ENCODE measurements around the gene SYNPO. TPM values are rescaled to one million over a fixed set of nuclear protein-coding genes. Genes with fewer than 3 reads are reported as not detected.

Gene SYNPO
- polyA plus RNA-seq, 6 donors from 2014 or later: 0.75 to 1.9 (median 1.4) TPM

DNA sequence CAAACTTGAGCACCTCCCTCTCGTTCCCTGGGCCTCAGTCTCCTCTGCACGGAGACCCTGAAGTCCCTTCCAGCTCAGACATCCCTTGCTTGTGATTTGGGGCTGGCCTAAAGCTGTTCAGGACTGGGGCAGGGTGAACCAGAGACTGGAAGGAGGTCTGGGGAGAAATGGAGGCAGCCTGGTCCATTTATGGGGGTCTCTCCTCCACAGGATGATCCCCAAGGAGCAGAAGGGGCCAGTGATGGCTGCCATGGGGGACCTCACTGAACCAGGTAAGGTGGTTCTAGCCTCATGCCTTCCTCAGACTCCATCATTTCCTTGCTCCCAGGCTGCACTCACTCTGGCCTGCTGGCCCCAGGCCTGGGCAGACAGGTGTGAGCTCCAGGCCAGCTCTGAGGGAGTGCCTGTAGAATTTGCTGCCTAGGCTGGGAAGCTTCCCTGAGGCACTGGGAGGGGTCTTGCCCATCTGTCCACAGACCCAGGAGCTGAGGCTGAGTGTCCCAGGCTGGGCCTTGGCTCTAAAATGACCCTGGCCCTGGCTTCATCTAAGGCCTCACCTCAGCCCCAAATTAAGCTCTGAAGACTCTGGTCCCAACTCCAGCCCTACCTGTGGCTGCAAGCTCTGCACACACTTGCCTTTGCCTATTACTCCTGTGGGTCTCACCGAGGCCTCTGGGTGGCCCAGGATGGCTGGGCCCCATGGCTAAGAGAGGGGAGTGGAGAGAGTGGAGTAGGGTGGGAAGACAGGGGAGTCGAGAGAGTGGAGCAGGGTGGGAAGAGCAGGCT, 22.5 kb downstream of the SYNPO start:
- no peak overlapping the region for H3K4me3 Mint-ChIP-seq
- DNase-seq (no peak), ATAC-seq (ENCODE audit: low read depth in 2 of 2) (no peak)
- peaks cover 0 to under 1% (median 0%) of the 10 kb centered on the region in 3 donors for H3K4me1 Mint-ChIP-seq
- peaks cover 9 to 20% (median 13%) of the 10 kb centered on the region in 3 donors for H3K27me3 Mint-ChIP-seq
- no peaks in the 10 kb centered on the region for H3K36me3 Mint-ChIP-seq
- H3K9me3 Mint-ChIP-seq: peaks cover 0 to 2% (median 0%) of the 10 kb centered on the region in 7 donors
- H3K27ac Mint-ChIP-seq: peak overlapping the region in 3 of 6 donors; percentile 37 to 54 (median 42)

DNA sequence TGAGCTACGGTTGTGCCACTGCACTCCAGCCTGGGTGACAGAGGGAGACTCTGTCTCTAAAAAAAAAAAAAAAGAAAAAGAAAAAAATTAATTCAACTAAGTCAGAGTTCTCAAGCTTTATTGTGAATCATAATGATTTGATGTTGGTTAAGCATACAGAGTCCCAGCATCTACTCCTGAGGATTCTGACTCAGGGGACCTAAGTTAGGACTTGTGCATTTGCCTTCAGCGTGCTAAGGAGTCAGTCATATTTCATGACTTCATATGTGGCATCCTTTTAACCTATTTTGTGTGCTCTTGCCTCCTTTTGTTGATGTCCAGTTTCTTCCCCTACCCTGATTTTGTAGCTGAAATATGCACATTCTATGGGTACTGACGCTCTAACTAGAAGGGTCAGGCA, 23.5 kb downstream of the SYNPO start:
- no peak for ATAC-seq (ENCODE audit: low read depth in 2 of 2)
- peaks cover 9 to 20% (median 13%) of the 10 kb centered on the region in 3 donors for H3K27me3 Mint-ChIP-seq
- peaks cover 0 to 2% (median 0%) of the 10 kb centered on the region in 7 donors for H3K9me3 Mint-ChIP-seq
- H3K4me1 Mint-ChIP-seq: no peaks in the 10 kb centered on the region
- H3K36me3 Mint-ChIP-seq: no peaks in the 10 kb centered on the region
- no peak for DNase-seq
- no peak overlapping the region for H3K27ac Mint-ChIP-seq
- H3K4me3 Mint-ChIP-seq: no peak overlapping the region

DNA sequence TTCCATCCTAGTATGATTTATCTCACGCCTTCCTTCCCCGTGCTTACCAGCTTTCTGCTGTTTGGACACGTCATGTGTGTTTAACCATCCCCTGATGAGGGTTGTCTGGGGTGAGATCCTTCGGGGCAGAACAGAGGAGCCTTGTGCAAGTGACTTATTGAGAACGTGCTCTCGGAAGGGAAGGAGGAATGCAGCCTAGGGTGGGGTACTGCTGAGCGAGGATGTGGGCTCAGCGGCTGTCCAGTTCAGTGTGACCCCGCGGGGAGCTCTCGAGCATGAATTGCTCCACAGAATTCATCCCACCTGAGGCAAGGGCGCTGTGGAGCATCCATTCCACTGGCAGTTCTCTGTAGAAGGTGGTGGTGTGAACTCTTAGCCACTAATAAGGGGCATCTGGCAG, 24.6 kb downstream of the SYNPO start:
- no peak for DNase-seq
- peaks cover 0 to 2% (median 0%) of the 10 kb centered on the region in 7 donors for H3K9me3 Mint-ChIP-seq
- no peaks in the 10 kb centered on the region for H3K4me1 Mint-ChIP-seq
- ATAC-seq (ENCODE audit: low read depth in 2 of 2): no peak
- H3K27ac Mint-ChIP-seq: no peak overlapping the region
- H3K36me3 Mint-ChIP-seq: no peaks in the 10 kb centered on the region
- H3K4me3 Mint-ChIP-seq: no peak overlapping the region
- H3K27me3 Mint-ChIP-seq: peaks cover 13 to 22% (median 20%) of the 10 kb centered on the region in 3 donors

DNA sequence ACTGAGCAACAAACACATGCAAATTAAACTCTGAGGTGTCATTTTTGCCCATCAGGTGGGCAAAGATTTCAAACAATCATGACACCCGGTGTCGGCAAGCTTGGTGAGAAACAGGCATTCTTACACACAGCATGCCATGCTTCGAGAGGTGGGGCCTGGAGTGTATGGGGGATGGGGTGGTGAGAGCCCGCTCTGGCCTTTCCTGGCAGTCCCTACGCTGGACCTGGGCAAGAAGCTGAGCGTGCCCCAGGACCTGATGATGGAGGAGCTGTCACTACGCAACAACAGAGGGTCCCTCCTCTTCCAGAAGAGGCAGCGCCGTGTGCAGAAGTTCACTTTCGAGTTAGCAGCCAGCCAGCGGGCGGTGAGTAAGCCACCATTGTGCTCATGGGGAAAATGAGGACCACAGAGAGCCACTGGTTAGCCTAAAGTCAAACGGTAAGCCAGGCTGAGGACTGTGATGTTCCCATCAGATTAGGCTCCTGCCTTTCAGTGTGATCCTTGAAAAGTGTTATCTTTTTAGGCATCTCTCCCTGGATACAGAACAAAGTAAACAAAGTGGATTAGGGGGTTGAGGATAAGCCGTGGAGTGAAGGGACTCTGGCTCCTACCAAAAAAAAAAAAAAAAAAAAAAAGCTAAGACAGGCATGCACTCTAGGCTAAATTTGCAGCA, 30.0 kb downstream of the SYNPO start:
- Mint-ChIP-seq H3K9me3 (no peaks in the 10 kb centered on the region), H3K4me1 (peaks cover 0 to 10% (median 5%) of the 10 kb centered on the region in 3 donors), H3K36me3 (no peaks in the 10 kb centered on the region), H3K27ac (no peak overlapping the region), H3K27me3 (peaks cover 25 to 27% (median 26%) of the 10 kb centered on the region in 3 donors), H3K4me3 (peak overlapping the region in 5 of 8 donors; percentile 10 to 77 (median 60))
- no peak for DNase-seq
- no peak for ATAC-seq (ENCODE audit: low read depth in 2 of 2)

DNA sequence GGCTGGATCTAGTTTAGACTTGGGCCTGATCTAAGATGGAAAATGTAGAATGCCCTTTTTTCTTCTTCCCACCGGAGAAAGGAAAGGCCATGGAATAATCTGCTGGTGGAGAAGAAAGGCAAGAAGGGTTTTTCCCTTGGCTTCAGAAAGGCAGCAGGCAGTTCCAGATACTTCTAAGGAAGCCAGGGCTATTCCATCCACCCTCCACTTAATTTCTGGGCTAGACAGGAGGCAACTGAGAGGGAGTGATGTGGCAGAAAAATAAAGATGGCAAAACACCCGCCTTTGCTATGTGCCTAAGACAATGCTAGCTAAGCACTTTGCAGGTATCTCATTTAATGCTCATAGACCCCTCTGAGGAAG, 30.5 kb downstream of the SYNPO start:
- Mint-ChIP-seq H3K4me3 (peak overlapping the region; percentile 10 to 83 (median 70)), H3K9me3 (no peaks in the 10 kb centered on the region), H3K27ac (no peak overlapping the region), H3K27me3 (peaks cover 25 to 27% (median 26%) of the 10 kb centered on the region in 3 donors), H3K36me3 (no peaks in the 10 kb centered on the region), H3K4me1 (peaks cover 0 to 10% (median 5%) of the 10 kb centered on the region in 3 donors)
- ATAC-seq (ENCODE audit: low read depth in 2 of 2): no peak
- DNase-seq: no peak

DNA sequence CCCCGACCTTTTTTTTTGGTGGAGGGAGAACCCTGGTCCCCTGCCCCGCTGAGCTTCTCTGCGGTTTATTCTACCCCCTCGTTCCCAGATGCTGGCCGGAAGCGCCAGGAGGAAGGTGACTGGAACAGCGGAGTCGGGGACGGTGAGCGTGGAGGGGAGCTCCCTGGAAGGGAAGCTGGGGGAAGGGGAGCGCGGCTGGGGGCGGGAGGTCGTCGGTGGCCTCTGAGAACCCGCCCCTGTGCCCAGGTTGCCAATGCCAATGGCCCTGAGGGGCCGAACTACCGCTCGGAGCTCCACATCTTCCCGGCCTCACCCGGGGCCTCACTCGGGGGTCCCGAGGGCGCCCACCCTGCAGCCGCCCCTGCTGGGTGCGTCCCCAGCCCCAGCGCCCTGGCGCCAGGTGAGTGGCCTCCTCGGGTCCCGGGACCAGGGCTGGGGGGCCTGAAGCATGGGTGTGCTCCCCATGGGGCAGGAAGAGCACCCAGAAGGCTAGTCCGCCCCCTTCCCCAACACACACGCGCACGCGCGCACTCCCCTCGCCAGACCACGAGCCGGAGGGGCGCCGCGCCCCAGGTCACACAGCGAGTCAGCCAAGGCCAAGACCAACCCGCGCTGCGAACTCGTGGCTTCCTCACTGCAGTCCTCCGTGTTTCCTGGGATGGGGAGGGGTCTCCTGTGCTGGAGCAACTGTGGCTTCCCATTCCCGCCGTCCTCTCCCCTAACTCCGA, 31.2 kb downstream of the SYNPO start:
- H3K4me3 Mint-ChIP-seq: peak overlapping the region; percentile 36 to 90 (median 78)
- DNase-seq (peak; percentile 23), ATAC-seq (ENCODE audit: low read depth in 2 of 2) (peak; percentile 69 to 72)
- H3K9me3 Mint-ChIP-seq: no peaks in the 10 kb centered on the region
- peak overlapping the region in 1 of 6 donors; percentile 37 for H3K27ac Mint-ChIP-seq
- peaks cover 0 to 10% (median 5%) of the 10 kb centered on the region in 3 donors for H3K4me1 Mint-ChIP-seq
- H3K36me3 Mint-ChIP-seq: no peaks in the 10 kb centered on the region
- H3K27me3 Mint-ChIP-seq: peaks cover 25 to 27% (median 26%) of the 10 kb centered on the region in 3 donors

DNA sequence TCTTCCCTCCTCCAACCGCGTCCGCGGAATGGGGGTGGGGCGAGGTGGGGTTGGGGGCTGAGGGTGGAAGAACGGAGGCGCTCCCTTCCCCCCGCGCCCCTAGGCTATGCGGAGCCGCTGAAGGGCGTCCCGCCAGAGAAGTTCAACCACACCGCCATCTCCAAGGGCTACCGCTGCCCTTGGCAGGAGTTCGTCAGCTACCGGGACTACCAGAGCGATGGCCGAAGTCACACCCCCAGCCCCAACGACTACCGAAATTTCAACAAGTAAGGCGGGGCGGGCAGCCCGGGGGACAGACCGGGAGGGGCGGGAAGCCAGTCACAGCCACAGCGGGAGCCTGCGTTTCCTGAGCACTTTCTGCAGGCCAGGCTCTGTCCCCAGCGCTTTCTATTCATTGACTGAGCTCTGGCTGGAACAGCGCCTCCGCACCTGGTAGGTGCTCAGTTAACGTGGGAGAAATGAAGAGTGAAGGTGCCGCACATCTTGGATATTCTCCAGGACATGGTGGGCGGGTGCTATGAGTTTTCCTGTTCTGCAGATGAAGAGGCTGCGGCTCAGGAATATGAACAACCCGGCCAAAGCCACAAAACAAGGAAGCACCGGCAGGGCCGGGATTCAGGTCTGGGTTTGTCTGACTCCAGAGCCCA, 31.9 kb downstream of the SYNPO start:
- ATAC-seq (ENCODE audit: low read depth in 2 of 2) (peak; percentile 52 to 62), DNase-seq (no peak)
- Mint-ChIP-seq H3K4me3 (peak overlapping the region; percentile 36 to 90 (median 78)), H3K9me3 (no peaks in the 10 kb centered on the region), H3K27ac (no peak overlapping the region), H3K36me3 (no peaks in the 10 kb centered on the region), H3K27me3 (peaks cover 25 to 27% (median 26%) of the 10 kb centered on the region in 3 donors), H3K4me1 (peaks cover 0 to 10% (median 5%) of the 10 kb centered on the region in 3 donors)

DNA sequence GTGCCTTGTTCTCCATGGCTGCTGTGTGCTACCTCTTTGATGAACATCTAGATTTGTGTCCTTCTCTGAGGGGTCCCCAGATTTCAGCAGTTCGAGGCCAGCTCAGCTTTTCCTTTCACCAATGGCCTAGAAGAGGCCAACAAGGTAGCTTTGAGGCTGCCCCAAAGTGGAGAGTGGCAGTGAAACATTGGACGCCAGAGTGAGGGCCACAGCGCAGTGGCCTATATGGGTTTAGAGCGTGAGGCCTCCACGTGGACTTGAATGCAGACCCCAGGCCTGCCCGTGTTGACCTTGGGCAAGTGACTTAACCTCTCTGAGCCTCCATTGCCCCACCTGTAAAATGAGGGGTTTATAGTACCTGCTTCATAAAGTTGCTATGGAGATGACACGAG, 32.4 kb downstream of the SYNPO start:
- Mint-ChIP-seq H3K27me3 (peaks cover 25 to 27% (median 26%) of the 10 kb centered on the region in 3 donors), H3K27ac (no peak overlapping the region), H3K4me3 (peak overlapping the region in 7 of 8 donors; percentile 36 to 85 (median 77)), H3K9me3 (no peaks in the 10 kb centered on the region), H3K4me1 (peaks cover 0 to 10% (median 5%) of the 10 kb centered on the region in 3 donors), H3K36me3 (no peaks in the 10 kb centered on the region)
- ATAC-seq (ENCODE audit: low read depth in 2 of 2) (no peak), DNase-seq (no peak)

DNA sequence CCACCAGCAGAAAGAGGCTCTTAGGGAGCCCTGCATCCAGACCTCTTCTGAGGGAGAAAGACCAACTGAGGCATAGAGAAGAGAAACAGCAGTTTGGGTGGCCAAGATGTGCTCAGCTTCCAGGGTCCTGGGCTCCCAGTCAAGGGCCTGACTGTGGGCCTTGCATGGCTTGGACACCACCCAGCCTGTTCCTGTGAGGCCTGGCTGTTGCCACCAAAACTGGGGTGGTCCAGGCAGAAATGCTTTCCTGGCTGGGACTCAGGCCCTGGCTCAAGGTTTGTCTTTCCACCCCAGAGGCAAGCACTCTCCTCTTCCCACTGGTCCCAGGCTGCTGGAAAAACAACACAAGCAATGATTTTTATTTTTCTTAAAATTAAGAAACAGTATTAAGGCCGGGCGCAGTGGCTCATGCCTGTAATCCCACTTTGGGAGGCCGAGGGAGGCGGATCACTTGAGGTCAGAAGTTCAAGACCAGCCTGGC, 33.9 kb downstream of the SYNPO start:
- peaks cover 24 to 27% (median 25%) of the 10 kb centered on the region in 3 donors for H3K27me3 Mint-ChIP-seq
- peaks cover 0 to 10% (median 5%) of the 10 kb centered on the region in 3 donors for H3K4me1 Mint-ChIP-seq
- DNase-seq (no peak), ATAC-seq (ENCODE audit: low read depth in 2 of 2) (no peak)
- no peaks in the 10 kb centered on the region for H3K36me3 Mint-ChIP-seq
- H3K4me3 Mint-ChIP-seq: no peak overlapping the region
- no peaks in the 10 kb centered on the region for H3K9me3 Mint-ChIP-seq
- H3K27ac Mint-ChIP-seq: no peak overlapping the region

DNA sequence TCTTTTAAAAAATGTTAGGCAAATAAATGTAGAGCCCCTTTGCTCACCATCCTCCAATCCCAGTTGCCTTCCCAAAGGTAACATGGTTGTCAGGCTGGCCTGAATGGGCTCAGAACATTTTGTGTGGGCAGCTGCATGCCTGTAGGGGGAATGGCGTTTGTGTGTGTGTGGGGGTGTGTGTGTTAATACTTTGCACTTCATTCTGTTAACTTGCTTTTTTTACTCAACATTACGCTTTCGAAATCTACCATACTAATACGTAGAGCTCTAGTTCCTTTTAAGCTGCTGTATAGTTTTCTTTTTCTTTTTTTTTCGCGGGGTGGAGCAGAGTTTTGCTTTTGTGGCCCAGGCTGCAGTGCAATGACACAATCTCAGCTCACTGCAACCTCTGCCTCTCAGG, 34.6 kb downstream of the SYNPO start:
- no peak overlapping the region for H3K4me3 Mint-ChIP-seq

DNA sequence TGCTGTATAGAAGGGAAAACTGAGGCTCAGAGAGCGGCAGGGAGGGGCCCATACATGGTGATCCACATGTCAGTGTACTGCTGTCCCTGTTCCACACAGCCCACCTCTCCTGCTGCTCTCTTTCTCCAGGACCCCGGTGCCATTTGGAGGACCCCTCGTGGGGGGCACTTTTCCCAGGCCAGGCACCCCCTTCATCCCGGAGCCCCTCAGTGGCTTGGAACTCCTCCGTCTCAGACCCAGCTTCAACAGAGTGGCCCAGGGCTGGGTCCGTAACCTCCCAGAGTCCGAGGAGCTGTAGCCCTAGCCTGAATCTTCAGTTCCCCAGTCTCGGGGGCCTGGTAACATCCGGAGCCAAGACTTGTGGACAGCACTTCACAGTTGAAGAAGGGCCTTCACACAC, 36.1 kb downstream of the SYNPO start:
- H3K4me1 Mint-ChIP-seq: peaks cover 0 to 5% (median 0%) of the 10 kb centered on the region in 3 donors
- H3K9me3 Mint-ChIP-seq: no peaks in the 10 kb centered on the region
- H3K36me3 Mint-ChIP-seq: peaks cover 8 to 9% of the 10 kb centered on the region in 2 donors
- no peak for ATAC-seq (ENCODE audit: low read depth in 2 of 2)
- H3K27ac Mint-ChIP-seq: no peak overlapping the region
- H3K27me3 Mint-ChIP-seq: peaks cover 6 to 8% (median 8%) of the 10 kb centered on the region in 3 donors
- DNase-seq: no peak
- H3K4me3 Mint-ChIP-seq: no peak overlapping the region

More for the DNA sequence above, 34.6 kb downstream of the SYNPO start:
- Mint-ChIP-seq H3K27me3 (peaks cover 19 to 22% (median 19%) of the 10 kb centered on the region in 3 donors), H3K4me1 (peaks cover 0 to 10% (median 5%) of the 10 kb centered on the region in 3 donors), H3K27ac (no peak overlapping the region), H3K9me3 (no peaks in the 10 kb centered on the region), H3K36me3 (peaks cover 0 to 2% of the 10 kb centered on the region in 2 donors)
- no peak for ATAC-seq (ENCODE audit: low read depth in 2 of 2)
- DNase-seq: no peak

DNA sequence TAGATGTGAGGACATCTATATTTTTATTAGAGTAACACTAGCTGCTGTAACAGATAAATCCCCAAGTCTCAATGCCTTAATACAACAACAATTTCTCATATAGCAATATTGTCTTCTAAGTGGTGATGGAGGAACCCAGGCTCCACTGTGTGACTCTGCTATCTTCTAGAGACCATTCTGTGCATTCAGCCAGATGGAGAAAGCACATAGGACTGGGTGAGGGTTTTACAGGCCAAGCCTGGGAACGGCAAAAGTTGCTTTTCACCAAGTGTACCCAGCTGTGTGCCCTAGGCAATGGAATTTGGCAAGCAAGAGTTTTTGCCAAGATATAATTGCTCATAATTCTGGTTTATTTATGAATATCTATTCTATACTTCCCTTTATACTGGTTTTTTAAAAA, 48.7 kb downstream of the SYNPO start:
- H3K36me3 Mint-ChIP-seq: peaks cover 28 to 31% of the 10 kb centered on the region in 2 donors
- DNase-seq (no peak), ATAC-seq (ENCODE audit: low read depth in 2 of 2) (no peak)
- no peak overlapping the region for H3K4me3 Mint-ChIP-seq
- H3K9me3 Mint-ChIP-seq: no peaks in the 10 kb centered on the region
- no peaks in the 10 kb centered on the region for H3K4me1 Mint-ChIP-seq
- no peaks in the 10 kb centered on the region for H3K27me3 Mint-ChIP-seq
- H3K27ac Mint-ChIP-seq: no peak overlapping the region

DNA sequence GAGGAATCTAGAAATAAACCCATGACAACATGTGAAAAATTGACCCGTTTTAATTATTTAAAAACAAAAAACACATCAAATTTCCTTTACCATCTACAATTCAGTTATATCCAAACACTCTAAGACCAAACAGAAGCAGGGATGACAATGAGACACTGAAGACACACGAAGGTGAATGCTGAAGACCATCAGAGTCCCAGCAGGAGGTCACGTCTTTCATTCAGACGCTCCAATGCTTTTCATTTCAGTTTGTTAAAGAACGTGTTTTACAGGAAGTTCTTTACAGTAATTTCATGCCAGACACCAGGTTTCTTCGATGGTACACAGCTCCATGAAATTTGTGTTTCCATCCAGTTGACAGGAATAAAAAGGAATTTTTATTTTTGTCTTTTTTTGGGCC, 50.3 kb downstream of the SYNPO start:
- peak overlapping the region in 2 of 6 donors; percentile 17 to 30 for H3K27ac Mint-ChIP-seq
- no peak overlapping the region for H3K4me3 Mint-ChIP-seq
- ATAC-seq (ENCODE audit: low read depth in 2 of 2): no peak
- no peaks in the 10 kb centered on the region for H3K4me1 Mint-ChIP-seq
- no peak for DNase-seq
- no peaks in the 10 kb centered on the region for H3K27me3 Mint-ChIP-seq
- H3K36me3 Mint-ChIP-seq: peaks cover 31 to 40% of the 10 kb centered on the region in 2 donors
- no peaks in the 10 kb centered on the region for H3K9me3 Mint-ChIP-seq

Measured in naive B cell (primary cell).